Dermis blood vessel endothelial cell (primary cell): ENCODE data around the gene TRPC5OS. TPM values are rescaled to one million over a fixed set of nuclear protein-coding genes. Genes with fewer than 3 reads are reported as not detected.
A peak's percentile ranks its signal among the peaks of the same experiment; 100 is the strongest.

ENCODE experiments used
- DNase-seq: peaks from one replicate; pipeline ENCODE4 v3.0.0; 2010
- total RNA-seq: library from RNA; depleted of rRNA; stranded (reverse); fragments of >200 nt; gene quantifications from 2 replicates; pipeline ENCODE4 v1.2.3, GENCODE V29; 2014

The TRPC5OS gene
- not detected in 2 replicates for total RNA-seq

- no peak for DNase-seq
Measured at GRCh38 chrX:111875881-111876280, at the start of gene TRPC5OS. Gene TRPC5OS (plus strand): TSS chrX:111876181. CDS start chrX:111901850, 25,669 bp downstream.

- no peak for DNase-seq
Measured at GRCh38 chrX:111829345-111829744, 46.6 kb upstream of the TRPC5OS start.

GRCh38 chrX:111830571-111830970 is 45.4 kb upstream of the TRPC5OS start:
- no peak for DNase-seq

- no peak for DNase-seq
Measured at GRCh38 chrX:111831343-111831742, 44.6 kb upstream of the TRPC5OS start.

- no peak for DNase-seq
Measured at GRCh38 chrX:111837197-111837596, 38.8 kb upstream of the TRPC5OS start.

- DNase-seq = no peak
Measured at GRCh38 chrX:111847491-111848133, 28.4 kb upstream of the TRPC5OS start.

- no peak for DNase-seq
Measured at GRCh38 chrX:111848541-111848940, 27.4 kb upstream of the TRPC5OS start.

- DNase-seq = no peak
Measured at GRCh38 chrX:111850975-111851374, 25.0 kb upstream of the TRPC5OS start.

GRCh38 chrX:111854556-111855490 is 21.2 kb upstream of the TRPC5OS start:
- DNase-seq = no peak

GRCh38 chrX:111857534-111858060 is 18.4 kb upstream of the TRPC5OS start:
- no peak for DNase-seq

- DNase-seq = no peak
Measured at GRCh38 chrX:111861605-111862004, 14.4 kb upstream of the TRPC5OS start.

- no peak for DNase-seq
Measured at GRCh38 chrX:111867236-111867635, 8.7 kb upstream of the TRPC5OS start.

- peak; percentile 2 for DNase-seq
Measured at GRCh38 chrX:111868726-111869638, 7.0 kb upstream of the TRPC5OS start.

- peak; percentile 38 for DNase-seq
Measured at GRCh38 chrX:111869639-111870034, 6.3 kb upstream of the TRPC5OS start.

- no peak for DNase-seq
Measured at GRCh38 chrX:111874241-111874640, 1.7 kb upstream of the TRPC5OS start.

GRCh38 chrX:111876646-111877045 is 665 bp downstream of the TRPC5OS start:
- DNase-seq = no peak

- DNase-seq = no peak
Measured at GRCh38 chrX:111877681-111878080, 1.7 kb downstream of the TRPC5OS start.

GRCh38 chrX:111880735-111881134 is 4.8 kb downstream of the TRPC5OS start:
- no peak for DNase-seq

- DNase-seq = no peak
Measured at GRCh38 chrX:111881715-111882114, 5.7 kb downstream of the TRPC5OS start.

GRCh38 chrX:111886678-111887077 is 10.7 kb downstream of the TRPC5OS start:
- DNase-seq = no peak

GRCh38 chrX:111888600-111888999 is 12.6 kb downstream of the TRPC5OS start:
- DNase-seq = no peak

- DNase-seq = no peak
Measured at GRCh38 chrX:111892375-111892774, 16.4 kb downstream of the TRPC5OS start.

GRCh38 chrX:111896148-111896547 is 20.2 kb downstream of the TRPC5OS start:
- DNase-seq = no peak
